Activated naive CD8-positive, alpha-beta T cell (primary cell): ENCODE measurements around the gene SLC51B.
"Not testable (repeated sequence)": the region's sequence is repeated elsewhere in the genome, so short reads cannot be mapped to it uniquely, and the experiment has no call there.

Source experiments
- H3K27ac Mint-ChIP-seq: one replicate; pipeline ENCODE4 v1.8.0; 2021; ENCODE audit warnings: mixed read lengths
- H3K27me3 Mint-ChIP-seq: one replicate; pipeline ENCODE4 v1.8.0; 2021; ENCODE audit warnings: mixed read lengths
- H3K36me3 Mint-ChIP-seq: one replicate; pipeline ENCODE4 v1.8.0; 2021; ENCODE audit warnings: mixed read lengths
- H3K4me1 Mint-ChIP-seq: one replicate; pipeline ENCODE4 v1.8.0; 2021; ENCODE audit warnings: low read depth, mixed read lengths
- H3K4me3 Mint-ChIP-seq: one replicate; pipeline ENCODE4 v1.8.0; 2021; ENCODE audit warnings: mild to moderate bottlenecking, mixed read lengths
- H3K9me3 Mint-ChIP-seq: one replicate; pipeline ENCODE4 v1.8.0; 2021; ENCODE audit warnings: low read depth, mixed read lengths

Gene SLC51B

DNA sequence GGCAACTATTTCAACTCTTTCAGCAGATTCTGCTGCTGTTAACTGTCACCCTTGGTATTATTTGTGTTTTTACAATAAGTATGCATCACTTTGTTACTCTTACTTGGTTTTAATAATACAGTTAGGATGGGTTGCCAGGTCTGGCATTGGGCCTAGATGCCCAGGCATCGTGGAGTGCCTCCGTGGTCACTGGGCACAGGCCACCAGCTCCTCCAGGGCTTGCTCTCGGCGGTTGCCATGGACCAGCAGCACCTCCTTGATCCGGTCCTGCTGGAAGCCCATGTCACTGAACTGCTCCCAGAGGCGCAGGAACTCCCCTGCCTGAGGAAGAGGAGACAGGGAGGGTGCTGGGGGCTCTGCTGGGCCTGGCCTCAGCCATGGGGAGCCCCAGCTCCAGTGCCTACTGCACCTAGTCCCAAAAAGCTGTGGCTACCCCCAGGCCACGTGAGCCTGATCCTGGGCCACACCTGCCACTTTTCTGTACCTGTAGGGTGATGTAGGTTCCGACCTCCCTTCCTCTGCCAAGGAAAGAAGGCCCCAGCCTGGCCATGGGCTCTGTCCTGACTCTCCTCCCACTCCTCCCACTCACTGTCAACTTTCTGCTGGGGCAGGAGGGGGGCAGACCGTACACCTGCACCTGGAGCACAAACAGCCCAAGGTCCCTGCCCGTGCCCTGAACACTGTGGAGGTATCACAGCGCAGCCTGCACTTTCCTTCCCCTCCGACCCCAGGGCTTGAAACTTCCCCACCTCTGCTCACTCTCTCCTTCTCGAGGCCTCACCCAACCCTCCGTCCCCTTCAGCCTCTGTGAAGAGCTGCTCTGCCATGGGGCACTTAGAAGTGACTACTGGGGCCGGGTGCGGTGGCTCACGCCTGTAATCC lies 48.0 kb downstream of the SLC51B start:
- no peak overlapping the region for H3K27ac Mint-ChIP-seq
- H3K27me3 Mint-ChIP-seq, result no peaks in the 10 kb centered on the region
- no peaks in the 10 kb centered on the region for H3K4me1 Mint-ChIP-seq
- H3K4me3 Mint-ChIP-seq, result no peak overlapping the region
- no peaks in the 10 kb centered on the region for H3K9me3 Mint-ChIP-seq
- H3K36me3 Mint-ChIP-seq, result no peaks in the 10 kb centered on the region

DNA sequence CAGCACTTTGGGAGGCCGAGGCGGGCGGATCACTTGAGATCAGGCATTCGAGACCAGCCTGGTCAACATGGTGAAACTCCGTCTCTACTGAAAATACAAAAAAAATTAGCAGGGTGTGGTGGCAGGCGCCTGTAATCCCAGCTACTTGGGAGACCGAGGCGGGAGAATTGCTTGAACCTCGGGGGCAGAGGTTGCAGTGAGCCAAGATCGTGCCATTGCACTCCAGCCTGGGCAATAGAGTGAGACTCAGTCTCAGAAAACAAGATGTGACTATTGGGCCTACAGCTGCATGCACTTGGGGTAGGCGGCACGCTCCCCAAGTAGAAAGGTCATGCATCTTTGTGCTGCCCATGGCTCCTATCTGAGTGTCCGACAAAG lies 48.6 kb downstream of the SLC51B start:
- H3K4me1 Mint-ChIP-seq, H3K4me3 Mint-ChIP-seq, H3K36me3 Mint-ChIP-seq, H3K27ac Mint-ChIP-seq, H3K9me3 Mint-ChIP-seq, H3K27me3 Mint-ChIP-seq: not testable (repeated sequence)

DNA sequence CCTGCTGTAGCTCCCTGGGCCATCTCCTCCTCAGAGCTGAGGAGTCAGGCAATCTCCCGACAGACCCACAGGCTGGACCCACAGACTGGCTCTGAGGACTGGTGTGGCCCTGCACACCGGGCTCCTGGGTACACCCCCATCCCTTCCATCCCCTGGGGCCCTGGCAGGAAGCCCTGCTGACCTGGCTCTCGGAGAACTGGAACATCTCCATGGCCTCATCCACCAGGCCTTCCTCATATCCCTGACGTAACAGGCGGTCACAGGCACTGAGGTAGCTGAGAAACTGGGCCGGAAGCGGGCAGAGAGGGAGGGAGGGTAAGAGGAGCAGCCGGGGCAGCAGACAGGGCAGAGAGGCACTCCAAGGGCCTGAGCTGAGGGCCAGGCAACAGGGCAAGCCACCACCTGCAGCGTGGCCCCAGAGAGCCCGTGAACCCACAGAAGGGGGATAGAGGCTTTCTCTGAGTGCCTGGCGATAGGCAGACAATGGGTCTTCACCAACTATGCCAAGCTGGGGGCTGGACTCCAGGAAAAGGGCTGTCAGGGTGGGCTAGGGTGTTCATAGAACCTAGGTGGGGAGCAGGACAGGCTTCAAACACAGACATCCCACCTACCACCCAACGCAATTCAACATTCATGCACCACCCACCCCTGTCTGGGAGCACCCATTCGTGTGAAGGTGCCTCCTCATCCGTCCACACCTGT lies 49.3 kb downstream of the SLC51B start:
- H3K4me3 Mint-ChIP-seq, result no peak overlapping the region
- no peaks in the 10 kb centered on the region for H3K4me1 Mint-ChIP-seq
- no peak overlapping the region for H3K27ac Mint-ChIP-seq
- H3K36me3 Mint-ChIP-seq, result peaks cover 3% of the 10 kb centered on the region
- no peaks in the 10 kb centered on the region for H3K27me3 Mint-ChIP-seq
- no peaks in the 10 kb centered on the region for H3K9me3 Mint-ChIP-seq

DNA sequence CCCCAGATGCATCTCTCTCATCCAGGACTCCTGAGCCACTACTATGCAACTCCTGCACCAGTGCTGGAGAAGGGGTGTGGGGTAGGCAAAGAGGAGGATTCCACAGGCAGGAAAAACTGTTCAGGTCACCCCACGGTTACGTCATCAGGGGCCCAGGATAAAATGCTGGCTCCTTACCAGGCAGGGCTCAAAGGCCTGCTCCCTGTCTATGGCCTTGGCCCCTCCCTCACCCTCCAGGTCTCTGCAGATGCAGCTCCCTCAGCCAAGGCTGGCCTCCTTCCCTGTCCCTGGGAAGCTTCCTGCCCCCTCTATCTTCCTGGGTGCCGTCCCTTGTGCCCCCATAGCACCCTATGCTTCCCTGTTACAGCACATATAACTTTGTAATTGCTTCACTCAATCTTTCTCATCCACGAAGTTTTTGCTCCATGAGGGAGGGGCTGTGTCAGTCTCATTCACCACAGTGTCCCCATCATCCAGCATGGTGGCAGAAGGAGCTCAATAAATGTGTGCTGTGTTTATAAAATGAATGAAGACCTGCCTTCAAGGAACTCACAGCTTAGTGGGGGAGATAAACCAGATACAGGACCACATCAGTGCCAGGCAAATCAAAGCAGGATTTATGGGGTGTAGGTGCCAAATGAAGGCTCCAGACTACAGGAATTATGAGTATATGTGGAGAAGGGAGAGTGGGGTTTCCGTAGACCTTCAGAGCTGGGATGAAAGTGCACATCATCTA lies 50.0 kb downstream of the SLC51B start:
- Mint-ChIP-seq H3K27ac (no peak overlapping the region), H3K4me1 (no peaks in the 10 kb centered on the region), H3K4me3 (no peak overlapping the region), H3K36me3 (peaks cover 3% of the 10 kb centered on the region), H3K27me3 (no peaks in the 10 kb centered on the region), H3K9me3 (no peaks in the 10 kb centered on the region)

DNA sequence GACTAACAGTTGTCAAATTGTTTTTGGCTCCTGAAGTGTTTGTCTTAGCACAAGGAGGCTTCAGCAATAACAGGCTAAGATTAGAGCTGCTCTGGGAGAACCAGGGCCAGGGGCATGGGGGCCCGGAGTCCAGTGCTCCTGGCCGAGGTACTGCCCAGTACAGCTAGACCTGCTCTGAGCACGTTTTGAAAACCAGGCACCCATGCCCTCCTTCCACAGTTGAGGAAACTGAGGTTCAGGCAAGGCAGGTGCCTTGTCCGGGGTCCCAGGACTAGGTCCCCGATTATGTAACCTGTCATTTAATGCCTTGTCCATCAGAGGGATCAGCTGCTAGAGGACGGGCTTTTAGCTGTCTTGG lies 50.5 kb downstream of the SLC51B start:
- H3K4me3 Mint-ChIP-seq, result no peak overlapping the region
- H3K4me1 Mint-ChIP-seq, result no peaks in the 10 kb centered on the region
- no peak overlapping the region for H3K27ac Mint-ChIP-seq
- H3K36me3 Mint-ChIP-seq, result peaks cover 3% of the 10 kb centered on the region
- no peaks in the 10 kb centered on the region for H3K9me3 Mint-ChIP-seq
- no peaks in the 10 kb centered on the region for H3K27me3 Mint-ChIP-seq

DNA sequence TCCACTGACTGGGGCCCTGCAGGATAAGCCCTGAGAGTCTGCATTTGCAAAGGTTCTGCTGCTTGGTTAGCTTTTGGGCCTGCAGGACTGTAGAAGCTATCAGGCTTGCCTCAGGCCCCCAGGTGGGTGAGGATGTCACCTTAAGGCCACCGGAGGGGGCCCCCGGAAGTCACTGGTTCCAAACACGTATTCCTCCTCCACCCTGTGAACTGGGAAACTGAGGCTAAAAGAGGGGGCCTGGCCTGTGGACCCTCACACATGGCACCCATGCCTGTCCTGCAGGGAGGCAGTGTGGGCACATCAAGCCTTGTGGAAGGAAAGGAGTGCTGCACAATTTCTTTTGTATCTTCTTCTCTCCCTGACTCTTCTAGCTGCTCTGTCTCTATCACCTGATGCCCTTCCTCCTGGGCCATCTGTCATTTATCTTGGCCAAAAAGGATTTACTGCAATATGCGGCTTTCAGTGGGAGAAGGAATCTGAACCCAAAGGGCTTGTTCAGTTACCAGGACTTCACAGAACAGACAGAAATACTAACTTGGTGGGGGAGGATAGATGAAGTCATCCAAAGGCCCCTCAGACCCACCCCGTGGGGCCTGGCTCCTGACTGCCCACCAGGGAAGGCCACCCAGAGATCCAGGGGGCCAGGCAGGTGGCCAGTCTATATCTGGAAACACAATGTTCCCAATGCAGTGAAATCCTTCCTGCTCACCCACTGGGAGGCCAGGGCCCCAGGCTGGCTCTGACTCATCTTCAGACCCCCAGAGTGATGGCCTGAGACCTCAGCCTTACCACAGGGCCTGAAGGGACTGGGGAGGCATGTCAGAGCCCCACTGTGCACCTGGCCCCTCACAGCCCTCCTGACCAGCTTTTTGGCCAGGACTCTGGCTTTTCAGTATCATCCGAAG lies 51.5 kb downstream of the SLC51B start:
- no peaks in the 10 kb centered on the region for H3K9me3 Mint-ChIP-seq
- H3K27me3 Mint-ChIP-seq, result no peaks in the 10 kb centered on the region
- peaks cover 4% of the 10 kb centered on the region for H3K36me3 Mint-ChIP-seq
- H3K27ac Mint-ChIP-seq, result no peak overlapping the region
- no peak overlapping the region for H3K4me3 Mint-ChIP-seq
- no peaks in the 10 kb centered on the region for H3K4me1 Mint-ChIP-seq

DNA sequence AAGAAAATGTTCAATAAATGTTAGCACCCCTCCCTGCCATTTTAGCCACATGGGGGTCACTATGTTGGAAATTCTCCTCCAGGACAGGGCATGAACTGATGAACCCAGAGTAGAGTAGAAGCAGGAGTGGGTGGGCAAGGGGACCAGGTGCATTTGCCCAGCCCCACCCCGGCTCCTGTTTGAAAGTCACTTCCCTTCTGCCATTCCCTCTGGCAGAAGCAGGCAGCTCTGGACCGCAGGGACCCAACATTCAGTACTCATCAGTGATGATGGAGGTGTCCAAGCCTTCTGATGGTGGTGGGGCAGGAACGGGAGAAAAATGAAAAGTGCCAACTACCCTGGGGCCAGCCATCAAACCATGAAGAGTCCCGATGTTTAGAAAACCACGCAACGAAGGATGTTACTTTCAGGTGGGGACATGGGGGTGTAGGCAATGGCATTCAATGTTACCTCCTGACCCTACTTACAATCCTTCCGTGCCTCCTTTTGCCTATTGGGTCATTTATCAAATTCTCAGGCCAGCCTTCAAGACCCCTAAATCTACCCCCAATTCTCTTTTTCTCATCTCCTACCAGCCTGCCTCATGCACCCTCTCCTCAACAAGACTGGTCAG lies 52.6 kb downstream of the SLC51B start:
- Mint-ChIP-seq H3K27ac (no peak overlapping the region), H3K4me3 (no peak overlapping the region), H3K9me3 (no peaks in the 10 kb centered on the region), H3K27me3 (no peaks in the 10 kb centered on the region), H3K36me3 (peaks cover 5% of the 10 kb centered on the region), H3K4me1 (no peaks in the 10 kb centered on the region)

DNA sequence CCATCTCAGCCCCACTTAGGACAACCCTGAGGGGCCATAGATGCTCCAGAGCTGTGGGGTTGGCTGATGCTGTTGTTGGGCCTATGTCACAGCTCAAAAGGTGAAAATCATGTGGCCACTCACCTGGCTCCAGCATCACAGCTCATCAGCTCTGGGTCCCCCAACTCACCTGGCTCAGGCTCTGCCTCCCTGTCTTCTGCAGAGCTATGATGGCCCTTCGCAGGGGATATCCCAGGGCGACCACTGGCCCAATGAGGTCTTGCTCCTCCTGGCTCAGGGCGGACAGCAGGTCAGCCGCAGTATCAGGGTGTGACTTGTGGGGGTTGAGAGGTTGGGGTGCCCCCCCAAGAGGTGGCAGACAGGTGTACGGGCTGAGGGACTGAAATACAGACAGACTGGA lies 54.1 kb downstream of the SLC51B start:
- no peaks in the 10 kb centered on the region for H3K4me1 Mint-ChIP-seq
- no peaks in the 10 kb centered on the region for H3K9me3 Mint-ChIP-seq
- no peaks in the 10 kb centered on the region for H3K27me3 Mint-ChIP-seq
- no peak overlapping the region for H3K27ac Mint-ChIP-seq
- H3K4me3 Mint-ChIP-seq, result no peak overlapping the region
- H3K36me3 Mint-ChIP-seq, result peaks cover 5% of the 10 kb centered on the region

DNA sequence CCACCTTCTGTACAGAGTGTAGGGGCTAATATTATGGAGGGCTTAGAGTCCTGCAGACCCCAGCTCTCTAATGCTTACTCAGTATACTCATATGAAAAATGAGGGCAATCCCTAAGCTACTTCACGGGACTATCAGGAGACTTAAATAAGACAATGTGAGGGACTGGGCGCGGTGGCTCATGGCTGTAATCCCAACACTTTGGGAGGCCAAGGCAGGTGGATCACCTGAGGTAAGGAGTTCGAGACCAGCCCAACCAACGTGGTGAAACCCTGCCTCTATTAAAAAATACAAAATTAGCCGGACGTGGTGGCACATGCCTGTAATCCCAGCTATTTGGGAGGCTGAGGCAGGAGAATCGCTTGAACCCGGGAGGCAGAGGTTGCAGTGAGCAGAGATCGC lies 54.6 kb downstream of the SLC51B start:
- H3K36me3 Mint-ChIP-seq, H3K4me1 Mint-ChIP-seq, H3K27me3 Mint-ChIP-seq, H3K27ac Mint-ChIP-seq, H3K9me3 Mint-ChIP-seq, H3K4me3 Mint-ChIP-seq: not testable (repeated sequence)

DNA sequence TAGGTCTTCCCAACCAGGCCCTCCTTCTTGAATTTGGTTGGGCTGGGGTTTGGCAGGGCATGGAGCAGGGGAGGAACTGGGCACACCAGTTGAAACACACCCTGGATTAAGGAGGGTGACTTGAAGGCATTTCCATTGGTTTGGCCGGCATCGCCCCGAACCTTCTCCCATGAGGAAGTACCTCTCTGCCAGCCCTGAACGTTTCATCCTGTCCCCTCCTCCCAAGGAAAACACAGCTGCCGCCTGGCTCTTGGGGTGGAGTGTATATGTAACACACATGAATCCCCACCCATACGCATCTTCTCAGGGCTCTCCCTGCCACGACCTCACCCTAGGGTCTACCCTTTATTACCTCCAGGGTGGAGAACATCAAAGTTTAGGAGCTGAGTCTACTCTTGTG lies 55.3 kb downstream of the SLC51B start:
- Mint-ChIP-seq H3K27ac (no peak overlapping the region), H3K9me3 (no peaks in the 10 kb centered on the region), H3K36me3 (peaks cover 5% of the 10 kb centered on the region)

DNA sequence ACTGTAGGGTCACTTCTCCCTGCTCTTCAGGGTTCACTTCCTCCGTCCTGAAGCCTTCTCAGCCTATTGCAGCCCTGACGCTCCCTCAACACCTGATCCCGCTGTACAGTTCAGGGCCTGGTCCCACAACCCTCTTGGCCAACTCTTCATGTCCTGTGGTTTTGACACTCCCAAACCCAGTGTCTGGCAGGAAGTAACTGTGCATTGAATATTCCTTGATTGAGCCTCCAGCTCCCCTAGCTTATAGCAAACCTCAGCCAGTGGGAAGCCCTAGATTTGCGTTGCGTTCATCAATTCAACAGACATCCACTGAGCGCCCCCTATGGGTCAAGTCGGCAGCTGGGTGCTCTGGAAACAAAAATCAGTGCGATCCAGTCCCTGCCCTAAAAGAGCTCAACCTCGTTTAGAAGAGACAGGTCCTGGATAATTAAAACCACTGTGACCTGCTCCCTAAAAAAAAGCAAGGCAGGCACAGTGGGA lies 56.3 kb downstream of the SLC51B start:
- Mint-ChIP-seq H3K27me3 (no peaks in the 10 kb centered on the region), H3K36me3 (peaks cover 7% of the 10 kb centered on the region), H3K4me3 (no peak overlapping the region), H3K9me3 (no peaks in the 10 kb centered on the region), H3K4me1 (no peaks in the 10 kb centered on the region), H3K27ac (no peak overlapping the region)

More for the DNA sequence above, 55.3 kb downstream of the SLC51B start:
- H3K27me3 Mint-ChIP-seq, result no peaks in the 10 kb centered on the region
- no peaks in the 10 kb centered on the region for H3K4me1 Mint-ChIP-seq
- no peak overlapping the region for H3K4me3 Mint-ChIP-seq

DNA sequence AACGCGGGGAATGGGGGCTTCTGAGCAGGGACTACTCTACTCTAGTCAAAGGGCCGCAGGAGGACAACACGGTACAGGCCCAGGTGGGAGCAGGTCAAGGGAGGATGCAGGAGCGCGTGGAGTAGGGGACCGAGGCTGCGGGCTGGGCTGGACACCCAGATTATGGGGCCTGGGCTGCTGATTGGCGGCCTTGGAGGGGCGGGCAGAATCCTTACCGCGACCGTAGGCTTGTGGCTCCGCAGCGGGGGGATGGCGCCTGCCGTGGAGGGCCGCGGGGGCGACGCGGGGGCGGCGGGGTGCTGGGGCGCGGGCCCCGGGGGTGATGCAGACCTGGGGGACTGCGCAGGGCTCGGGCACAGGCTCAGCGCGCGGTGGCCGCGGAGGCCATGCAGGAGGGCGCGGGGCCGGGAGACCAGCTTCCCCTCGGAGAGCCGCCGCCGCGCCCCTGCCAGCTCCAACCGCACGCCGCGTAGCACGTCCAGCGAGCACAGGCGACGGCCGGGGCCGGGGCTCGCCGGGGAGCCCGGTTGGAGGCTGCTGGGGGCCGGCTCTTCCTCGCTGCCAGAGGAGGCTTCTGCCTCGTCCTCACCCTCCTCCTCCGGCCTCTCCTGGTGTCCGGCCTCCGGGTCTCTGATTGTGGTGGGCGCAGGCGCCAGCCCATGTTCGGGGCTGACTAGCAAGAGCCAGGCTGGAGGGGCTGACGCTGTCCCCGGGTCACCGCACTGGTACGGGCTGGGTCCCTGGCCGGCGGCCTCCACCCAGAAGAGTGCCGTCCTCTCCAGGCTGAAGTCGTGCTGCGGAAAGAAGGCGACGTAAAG lies 56.9 kb downstream of the SLC51B start:
- Mint-ChIP-seq H3K4me3 (no peak overlapping the region), H3K27ac (no peak overlapping the region), H3K4me1 (no peaks in the 10 kb centered on the region), H3K36me3 (peaks cover 7% of the 10 kb centered on the region), H3K27me3 (no peaks in the 10 kb centered on the region), H3K9me3 (no peaks in the 10 kb centered on the region)

DNA sequence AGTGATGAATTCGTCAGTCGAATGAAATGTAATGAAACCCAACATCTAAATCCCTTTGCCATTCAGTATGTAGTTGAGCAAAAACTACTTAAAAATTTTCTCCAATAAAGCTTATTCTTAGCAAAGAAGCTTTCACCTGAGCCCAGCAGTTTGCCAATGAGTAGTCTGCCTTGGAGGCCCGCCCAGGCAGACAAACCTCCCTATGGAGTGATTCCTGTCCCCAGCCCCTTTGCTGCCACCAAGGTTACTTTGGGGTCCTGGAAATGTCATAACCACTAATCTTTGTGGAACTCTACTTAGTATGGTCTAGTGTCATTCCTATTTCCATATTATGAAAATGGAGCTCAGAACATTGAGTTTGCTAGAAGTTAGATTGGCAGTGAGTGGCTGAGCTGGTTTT lies 57.7 kb downstream of the SLC51B start:
- Mint-ChIP-seq H3K9me3 (no peaks in the 10 kb centered on the region), H3K27me3 (no peaks in the 10 kb centered on the region), H3K36me3 (peaks cover 7% of the 10 kb centered on the region), H3K4me1 (no peaks in the 10 kb centered on the region), H3K27ac (no peak overlapping the region), H3K4me3 (no peak overlapping the region)
